Sigmoid colon (tissue), 7 donors: ENCODE results near the gene EPHA2. TPM values are rescaled to one million over a fixed set of nuclear protein-coding genes. Genes with fewer than 3 reads are reported as not detected.
A peak's percentile ranks its signal among the peaks of the same experiment; 100 is the strongest.

Experiments
- DNase-seq: peaks from one replicate; pipeline ENCODE4 v3.0.0-alpha.2; 2019
- H3K27ac ChIP-seq, 4 donors: fragments of 200-600 bp; sonication (generic); one replicate each; pipeline ENCODE4 v1.5.1; 2016 to 2019; ENCODE audit warnings: mild to moderate bottlenecking in 1 of 4
- H3K27me3 ChIP-seq, 3 donors: fragments of 200-600 bp; sonication (generic); one replicate each; pipeline ENCODE4 v1.5.1; 2019; ENCODE audit warnings: mild to moderate bottlenecking in 1 of 3
- H3K36me3 ChIP-seq, 4 donors: fragments of 200-600 bp; sonication (generic); one replicate each; pipeline ENCODE4 v1.5.1; 2016 to 2019
- H3K4me1 ChIP-seq, 4 donors: fragments of 200-600 bp; sonication (generic); one replicate each; pipeline ENCODE4 v1.5.1; 2017 to 2019
- H3K4me3 ChIP-seq, 4 donors: fragments of 200-600 bp; sonication (generic); one replicate each; pipeline ENCODE4 v1.5.1; 2017 to 2019; ENCODE audit warnings: mild to moderate bottlenecking in 2 of 4, moderate library complexity in 1 of 4
- H3K9me3 ChIP-seq, 4 donors: fragments of 200-600 bp in 3 of 4; sonication (generic) in 3 of 4; one replicate each; pipeline versions ENCODE4 v1.5.1 to v1.6.1; 2013 to 2019
- CTCF ChIP-seq, 4 experiments: fragments of 450-650 bp in 3 of 4; fragments of 200-600 bp in 1 of 4; IDR thresholded peaks; one replicate each; pipeline ENCODE4 v1.5.1; 2016 to 2019; ENCODE audit warnings: antibody characterized with exemption in 4 of 4, mild to moderate bottlenecking in 3 of 4, moderate library complexity in 2 of 4
- EP300 ChIP-seq, 4 donors: sonication (generic); formaldehyde crosslinking; IDR thresholded peaks; one replicate each; pipeline ENCODE4 v1.6.1; 2017; ENCODE audit warnings: antibody characterized with exemption in 4 of 4
- POLR2A ChIP-seq, 2 donors: fragments of 450-650 bp; IDR thresholded peaks; one replicate each; pipeline ENCODE4 v1.6.1; 2016; ENCODE audit warnings: antibody characterized with exemption in 2 of 2, mild to moderate bottlenecking in 2 of 2, moderate library complexity in 2 of 2
- POLR2AphosphoS5 ChIP-seq, 4 donors: sonication (generic); formaldehyde crosslinking; IDR thresholded peaks; one replicate each; pipeline ENCODE4 v1.6.1; 2017; ENCODE audit warnings: antibody characterized with exemption in 4 of 4
- WGBS, 2 donors: extraction: QIAGEN DNeasy Blood & Tissue Kit; methylation state at CpG; one replicate each; pipeline ENCODE4 v1.1.7; 2013; 5-methylcytosine and 5-hydroxymethylcytosine counted together
- intact Hi-C: fragments of 100-400 bp; cut with DNase I; formaldehyde crosslinking; loops from one replicate; pipeline ENCODE4 v1.15.1; 2023
- polyA plus RNA-seq, 3 donors: library from polyadenylated mRNA; stranded (reverse); fragments of 200-250 nt; gene quantifications; one replicate each; pipeline ENCODE4 v1.2.3, GENCODE V29; 2013
- total RNA-seq, 4 donors: library from RNA; depleted of rRNA; stranded (reverse); fragments of >200 nt; gene quantifications; one replicate each; pipeline ENCODE4 v1.1.0, GENCODE V29; 2016
- donor health status: healthy with polysubstance abuse.
- donor health status: Bipolar disorder and iron deficiency.
- donor health status: healthy.

EPHA2 gene
- total and polyA plus RNA-seq, 7 donors: 3.3 to 24.7 (median 6.0) TPM

- DNase-seq: peak; percentile 97
- TF ChIP-seq POLR2AphosphoS5 (IDR thresholded peaks at IDR 0.05): peak; percentile 14 to 74 (median 65)
- TF ChIP-seq CTCF (IDR thresholded peaks at IDR 0.05): no peak
Measured at GRCh38 chr1:16181887-16182719, 26.2 kb upstream of the EPHA2 start.

GRCh38 chr1:16180291-16180824, 24.5 kb upstream of the EPHA2 start:
- Histone ChIP-seq H3K36me3 (no peaks in the 10 kb centered on the region), H3K4me3 (no peak overlapping the region), H3K27ac (peak overlapping the region; percentile 85 to 92 (median 90)), H3K4me1 (peaks cover 0 to 74% (median 65%) of the 10 kb centered on the region in 4 donors), H3K9me3 (no peaks in the 10 kb centered on the region), H3K27me3 (no peaks in the 10 kb centered on the region)
- intact Hi-C loops: loop anchor here (5.0 kb wide), 1 partner anchor 33 kb away; no protein-coding TSS in a partner anchor
- TF ChIP-seq CTCF (IDR thresholded peaks at IDR 0.05) (no peak), POLR2A (IDR thresholded peaks at IDR 0.05) (no peak), POLR2AphosphoS5 (IDR thresholded peaks at IDR 0.05) (no peak), EP300 (IDR thresholded peaks at IDR 0.05) (no peak)
- no peak for DNase-seq
- WGBS, 2 donors: 88 to 90% methylated on average over 13 of the region's 13 CpGs

More at GRCh38 chr1:16181887-16182719, 26.2 kb upstream of the EPHA2 start:
- Histone ChIP-seq H3K9me3 (no peaks in the 10 kb centered on the region), H3K4me3 (no peak overlapping the region), H3K4me1 (peaks cover 0 to 57% (median 50%) of the 10 kb centered on the region in 4 donors), H3K27me3 (no peaks in the 10 kb centered on the region), H3K36me3 (no peaks in the 10 kb centered on the region), H3K27ac (peak overlapping the region; percentile 85 to 92 (median 90))
- intact Hi-C loops: loop anchor here (5.0 kb wide), 1 partner anchor 35 kb away; no protein-coding TSS in a partner anchor
- 54 to 65% methylated on average over 18 of the region's 18 CpGs for WGBS, 2 donors

GRCh38 chr1:16178596-16179497, 23.0 kb upstream of the EPHA2 start:
- Histone ChIP-seq H3K4me3 (no peak overlapping the region), H3K9me3 (no peaks in the 10 kb centered on the region), H3K27ac (peak overlapping the region; percentile 50 to 92 (median 88)), H3K36me3 (no peaks in the 10 kb centered on the region), H3K4me1 (peaks cover 0 to 89% (median 80%) of the 10 kb centered on the region in 4 donors), H3K27me3 (no peaks in the 10 kb centered on the region)
- 44 to 77% methylated on average over 19 of the region's 19 CpGs for WGBS, 2 donors
- peak in 1 of 4 donors; percentile 14 for TF ChIP-seq EP300 (IDR thresholded peaks at IDR 0.05)
- no peak for TF ChIP-seq POLR2A (IDR thresholded peaks at IDR 0.05)
- TF ChIP-seq CTCF (IDR thresholded peaks at IDR 0.05): no peak
- TF ChIP-seq POLR2AphosphoS5 (IDR thresholded peaks at IDR 0.05): peak; percentile 24 to 68 (median 56)
- intact Hi-C loops: no loop called here
- DNase-seq: no peak

GRCh38 chr1:16177306-16177705, 21.4 kb upstream of the EPHA2 start:
- no peak overlapping the region for H3K4me3 ChIP-seq
- DNase-seq: no peak
- TF ChIP-seq POLR2A (IDR thresholded peaks at IDR 0.05) (no peak), EP300 (IDR thresholded peaks at IDR 0.05) (no peak), CTCF (IDR thresholded peaks at IDR 0.05) (no peak), POLR2AphosphoS5 (IDR thresholded peaks at IDR 0.05) (no peak)
- no peaks in the 10 kb centered on the region for H3K9me3 ChIP-seq
- H3K27ac ChIP-seq: peak overlapping the region; percentile 83 to 92 (median 88)
- H3K4me1 ChIP-seq: peaks cover 0 to 92% (median 81%) of the 10 kb centered on the region in 4 donors
- no peaks in the 10 kb centered on the region for H3K27me3 ChIP-seq
- no peaks in the 10 kb centered on the region for H3K36me3 ChIP-seq
- intact Hi-C loops: no loop called here
- WGBS, 2 donors: 91 to 93% methylated on average over 4 of the region's 4 CpGs
